ENCODE results near the gene CS. TPM values are rescaled to one million over a fixed set of nuclear protein-coding genes. Genes with fewer than 3 reads are reported as not detected.

The CS gene
- total and polyA plus RNA-seq, 2 experiments from 2014 or later: 83.2 to 111 TPM

GRCh38 chr12:56257071-56257470 lies 43.1 kb downstream of the CS start:
- H4K20me1 ChIP-seq (ENCODE audit: insufficient read depth, poor library complexity, severe bottlenecking): peaks cover 12% of the 10 kb centered on the region
- H3K4me2 ChIP-seq: peak overlapping the region; percentile 93
- H3K79me2 ChIP-seq: peaks cover 31% of the 10 kb centered on the region
- H2AFZ ChIP-seq: no peak overlapping the region
- WGBS (ENCODE audit: low lambda C conversion rate, missing lambda C conversion rate): 48% methylated on average over 8 of the region's 8 CpGs
- peaks cover 18% of the 10 kb centered on the region for H3K4me1 ChIP-seq (ENCODE audit: insufficient read depth)
- H3K9me2 ChIP-seq (replicated peaks; ENCODE audit: insufficient read depth): no peaks in the 10 kb centered on the region
- H3K36me3 ChIP-seq (replicated peaks; ENCODE audit: insufficient read depth, low read depth): no peaks in the 10 kb centered on the region
- H3K27me3 ChIP-seq: no peaks in the 10 kb centered on the region
- H3K9me3 ChIP-seq (ENCODE audit: low read depth): no peaks in the 10 kb centered on the region
- H3K4me3 ChIP-seq: peak overlapping the region; percentile 100
- H3K27ac ChIP-seq: peak overlapping the region; percentile 93
- no peak for DNase-seq (ENCODE audit: low spot score)
- no peak for TF ChIP-seq EZH2 (IDR thresholded peaks at IDR 0.05; ENCODE audit: borderline replicate concordance)
- TF ChIP-seq CTCF (IDR thresholded peaks at IDR 0.05; ENCODE audit: poor library complexity): no peak
- no peak for TF ChIP-seq EZH2phosphoT487 (IDR thresholded peaks at IDR 0.05; ENCODE audit: low read depth, severe bottlenecking, unreplicated experiment)

- Histone ChIP-seq H4K20me1 (ENCODE audit: insufficient read depth, poor library complexity, severe bottlenecking) (peaks cover 12% of the 10 kb centered on the region), H3K79me2 (peaks cover 31% of the 10 kb centered on the region), H3K9me2 (replicated peaks; ENCODE audit: insufficient read depth) (no peaks in the 10 kb centered on the region), H3K4me1 (ENCODE audit: insufficient read depth) (peaks cover 18% of the 10 kb centered on the region), H2AFZ (no peak overlapping the region), H3K4me3 (no peak overlapping the region), H3K27me3 (no peaks in the 10 kb centered on the region), H3K4me2 (peak overlapping the region; percentile 93), H3K27ac (no peak overlapping the region), H3K36me3 (replicated peaks; ENCODE audit: insufficient read depth, low read depth) (no peaks in the 10 kb centered on the region), H3K9me3 (ENCODE audit: low read depth) (no peaks in the 10 kb centered on the region)
- WGBS (ENCODE audit: low lambda C conversion rate, missing lambda C conversion rate): 39% methylated on average over 4 of the region's 4 CpGs
- TF ChIP-seq EZH2 (IDR thresholded peaks at IDR 0.05; ENCODE audit: borderline replicate concordance): no peak
- no peak for TF ChIP-seq CTCF (IDR thresholded peaks at IDR 0.05; ENCODE audit: poor library complexity)
- no peak for TF ChIP-seq EZH2phosphoT487 (IDR thresholded peaks at IDR 0.05; ENCODE audit: low read depth, severe bottlenecking, unreplicated experiment)
- no peak for DNase-seq (ENCODE audit: low spot score)
These were observed 43.7 kb downstream of the CS start for GRCh38 chr12:56256326-56256960.

- no peaks in the 10 kb centered on the region for H3K9me3 ChIP-seq (ENCODE audit: low read depth)
- H4K20me1 ChIP-seq (ENCODE audit: insufficient read depth, poor library complexity, severe bottlenecking): peaks cover 12% of the 10 kb centered on the region
- 94% methylated on average over 7 of the region's 7 CpGs for WGBS (ENCODE audit: low lambda C conversion rate, missing lambda C conversion rate)
- TF ChIP-seq CTCF (IDR thresholded peaks at IDR 0.05; ENCODE audit: poor library complexity) (no peak), EZH2phosphoT487 (IDR thresholded peaks at IDR 0.05; ENCODE audit: low read depth, severe bottlenecking, unreplicated experiment) (no peak), EZH2 (IDR thresholded peaks at IDR 0.05; ENCODE audit: borderline replicate concordance) (no peak)
- H3K36me3 ChIP-seq (replicated peaks; ENCODE audit: insufficient read depth, low read depth): no peaks in the 10 kb centered on the region
- peaks cover 31% of the 10 kb centered on the region for H3K79me2 ChIP-seq
- no peaks in the 10 kb centered on the region for H3K27me3 ChIP-seq
- no peak overlapping the region for H3K4me3 ChIP-seq
- no peak overlapping the region for H3K4me2 ChIP-seq
- H2AFZ ChIP-seq: no peak overlapping the region
- no peak for DNase-seq (ENCODE audit: low spot score)
- H3K27ac ChIP-seq: no peak overlapping the region
- peaks cover 18% of the 10 kb centered on the region for H3K4me1 ChIP-seq (ENCODE audit: insufficient read depth)
- no peaks in the 10 kb centered on the region for H3K9me2 ChIP-seq (replicated peaks; ENCODE audit: insufficient read depth)
These were observed 44.5 kb downstream of the CS start for GRCh38 chr12:56255671-56256070.
